GM21825 (cell line): ENCODE measurements around the gene UGT2B17.
"Not testable (repeated sequence)": the region's sequence is repeated elsewhere in the genome, so short reads cannot be mapped to it uniquely, and the experiment has no call there.

Experiments
- ATAC-seq: cut with Tn5 transposase; IDR thresholded peaks from one replicate; pipeline ENCODE4 v1.9.1; 2021; ENCODE audit warnings: mild to moderate bottlenecking, moderate library complexity; ENCODE audit not compliant: unreplicated experiment

UGT2B17 gene

DNA sequence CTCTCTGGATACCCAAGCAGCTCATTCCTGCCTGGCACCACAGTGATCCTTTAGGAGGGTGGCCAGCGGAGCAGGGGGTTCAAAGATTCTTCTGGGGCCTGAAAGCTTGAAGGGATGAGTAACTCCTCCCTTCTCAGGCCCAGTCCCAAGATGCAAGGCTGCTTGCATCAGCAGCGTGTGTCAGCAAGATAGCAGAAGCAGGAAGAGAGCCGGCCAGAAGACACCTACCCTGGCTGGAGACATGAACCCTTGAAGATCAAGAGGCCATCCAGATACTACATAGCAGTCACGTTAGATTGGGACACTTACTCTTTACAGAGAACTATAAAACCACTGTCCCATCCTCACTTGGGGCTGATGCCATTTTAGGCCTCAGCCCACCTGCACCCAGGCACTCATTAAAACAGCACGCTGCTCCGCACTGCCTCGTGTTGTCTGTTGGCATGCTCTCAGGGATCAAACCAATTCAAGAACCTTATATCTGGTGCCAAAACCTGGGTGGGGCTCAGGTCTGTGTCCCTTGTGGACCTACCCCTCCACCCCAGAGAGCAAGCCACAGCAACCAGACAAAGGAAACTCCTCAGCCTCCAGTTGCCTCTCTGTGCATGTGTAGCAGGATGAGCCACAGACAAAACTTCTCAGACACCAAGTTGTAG, 6.5 kb downstream of the UGT2B17 start:
- ATAC-seq = peak; percentile 57

DNA sequence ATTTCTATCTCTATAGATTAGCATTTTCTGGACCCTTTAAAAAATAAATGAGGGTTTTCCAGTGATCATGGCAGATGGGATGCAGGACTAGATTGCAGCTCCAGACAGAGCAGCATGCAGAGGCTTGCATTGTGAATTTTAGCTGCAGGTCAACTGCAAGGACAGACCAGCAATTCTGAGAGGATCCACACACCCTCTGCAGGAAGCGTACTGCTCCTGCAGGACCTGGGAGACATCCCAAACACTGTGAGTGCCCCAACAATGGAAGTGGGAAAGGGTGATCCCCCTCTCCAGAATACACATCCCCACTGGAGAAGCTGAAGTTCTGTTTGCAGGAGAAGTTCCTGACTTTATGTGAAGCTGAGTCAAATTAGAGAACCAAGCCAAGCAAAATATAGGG, 7.1 kb downstream of the UGT2B17 start:
- not testable (repeated sequence) for ATAC-seq

DNA sequence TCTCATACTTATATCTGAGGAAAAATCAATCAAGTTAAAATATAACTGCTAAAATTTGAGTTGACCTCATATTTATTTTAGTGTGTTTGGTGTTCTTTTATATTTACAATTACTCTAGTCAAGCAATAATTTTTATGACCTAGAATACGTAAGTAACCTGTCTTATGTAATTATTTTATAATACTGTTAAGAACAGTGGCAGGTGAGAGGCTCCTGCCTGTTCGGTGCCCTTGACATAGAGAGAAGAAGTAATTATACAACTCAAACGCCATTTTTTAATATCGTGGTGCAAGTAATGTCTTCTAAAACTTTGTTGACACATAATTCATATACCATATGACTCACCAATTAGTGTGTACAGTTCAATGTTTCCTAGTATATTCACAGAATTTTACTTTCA, 7.6 kb downstream of the UGT2B17 start:
- ATAC-seq = not testable (repeated sequence)

DNA sequence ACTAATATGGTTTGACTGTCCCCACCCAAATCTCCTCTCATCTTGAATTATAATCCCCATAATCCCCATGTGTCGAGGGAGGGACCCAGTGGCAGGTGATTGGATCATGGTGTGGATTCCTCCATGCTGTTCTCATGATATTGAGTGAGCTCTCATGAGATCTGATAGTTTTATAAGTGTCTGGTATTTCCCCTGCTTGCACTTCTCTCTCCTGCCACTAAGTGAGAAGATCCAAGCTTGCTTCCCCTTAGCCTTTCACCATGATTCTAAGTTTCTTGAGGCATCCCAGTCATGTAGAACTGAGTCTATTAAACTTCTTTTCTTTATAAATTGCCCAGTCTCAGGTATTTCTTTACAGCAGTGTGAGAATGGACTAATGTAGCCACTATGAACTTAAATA, 9.8 kb downstream of the UGT2B17 start:
- not testable (repeated sequence) for ATAC-seq

DNA sequence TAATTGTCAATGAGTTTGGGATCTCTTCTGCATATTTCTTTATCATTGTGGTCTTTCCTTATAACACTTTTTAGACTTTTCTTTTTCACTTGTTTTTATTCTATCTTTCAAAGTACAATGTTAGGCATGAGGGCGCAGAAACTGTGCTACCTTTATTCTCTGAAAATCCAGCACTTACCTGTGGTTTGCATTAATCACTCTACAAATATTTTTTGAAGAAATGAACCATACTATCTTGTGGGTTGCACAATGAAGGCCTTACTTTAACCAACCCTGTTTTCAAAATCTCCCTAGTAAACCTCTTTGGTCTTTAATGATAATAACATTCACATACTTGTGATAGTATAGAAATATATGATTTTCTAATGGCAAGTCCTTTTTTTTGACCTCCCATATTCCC, 11.0 kb downstream of the UGT2B17 start:
- ATAC-seq = not testable (repeated sequence)

DNA sequence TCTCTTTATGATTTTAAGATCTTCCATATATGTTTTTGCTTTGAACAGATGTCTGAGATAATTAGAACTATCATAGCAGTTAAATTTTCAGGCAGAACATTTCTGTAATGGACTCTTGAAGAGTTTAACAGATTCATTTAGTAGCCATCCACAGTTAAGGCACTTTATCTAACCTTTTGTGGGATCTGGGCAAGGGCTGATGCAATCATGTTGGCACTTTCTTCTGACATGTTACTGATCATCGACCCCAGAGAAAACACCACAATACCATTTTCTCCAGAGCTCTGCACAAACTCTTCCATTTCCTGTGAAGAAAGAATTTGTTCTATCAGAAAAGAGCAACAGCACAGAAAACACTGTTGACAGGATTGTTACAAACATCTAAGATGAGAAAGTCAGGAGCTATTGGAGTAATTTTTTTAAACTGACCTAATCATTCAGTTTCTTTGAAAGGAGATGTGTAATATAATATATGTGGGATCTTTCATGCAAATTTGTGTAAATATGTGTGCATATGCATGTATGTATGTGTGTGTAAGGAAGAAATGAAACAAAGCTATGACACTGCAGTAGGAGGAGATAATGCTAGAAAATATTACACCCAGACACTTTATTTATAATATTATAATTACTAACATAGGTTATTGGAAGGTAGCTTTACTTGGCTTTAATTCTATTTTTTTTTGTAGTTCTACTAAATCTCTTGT, 15.6 kb downstream of the UGT2B17 start:
- not testable (repeated sequence) for ATAC-seq

DNA sequence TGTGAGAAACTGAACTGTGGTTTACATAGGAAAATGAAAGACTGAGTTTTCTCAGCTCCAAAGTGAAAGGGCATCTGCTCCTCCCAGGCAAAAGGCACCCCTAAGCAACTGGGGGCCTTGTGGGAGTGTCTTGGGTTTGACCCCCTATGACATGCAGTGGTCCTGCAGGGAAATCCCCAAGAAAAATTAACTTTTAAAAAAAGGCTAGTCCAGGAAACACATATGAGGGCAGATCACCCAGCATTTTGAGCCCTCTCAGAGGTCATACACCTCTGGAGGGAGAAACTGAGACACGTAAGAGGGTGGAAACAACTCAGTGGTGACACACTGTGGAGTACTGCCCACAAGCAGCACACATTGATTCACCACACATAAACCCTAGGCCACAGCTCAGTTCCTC, 22.3 kb downstream of the UGT2B17 start:
- ATAC-seq = peak; percentile 66

DNA sequence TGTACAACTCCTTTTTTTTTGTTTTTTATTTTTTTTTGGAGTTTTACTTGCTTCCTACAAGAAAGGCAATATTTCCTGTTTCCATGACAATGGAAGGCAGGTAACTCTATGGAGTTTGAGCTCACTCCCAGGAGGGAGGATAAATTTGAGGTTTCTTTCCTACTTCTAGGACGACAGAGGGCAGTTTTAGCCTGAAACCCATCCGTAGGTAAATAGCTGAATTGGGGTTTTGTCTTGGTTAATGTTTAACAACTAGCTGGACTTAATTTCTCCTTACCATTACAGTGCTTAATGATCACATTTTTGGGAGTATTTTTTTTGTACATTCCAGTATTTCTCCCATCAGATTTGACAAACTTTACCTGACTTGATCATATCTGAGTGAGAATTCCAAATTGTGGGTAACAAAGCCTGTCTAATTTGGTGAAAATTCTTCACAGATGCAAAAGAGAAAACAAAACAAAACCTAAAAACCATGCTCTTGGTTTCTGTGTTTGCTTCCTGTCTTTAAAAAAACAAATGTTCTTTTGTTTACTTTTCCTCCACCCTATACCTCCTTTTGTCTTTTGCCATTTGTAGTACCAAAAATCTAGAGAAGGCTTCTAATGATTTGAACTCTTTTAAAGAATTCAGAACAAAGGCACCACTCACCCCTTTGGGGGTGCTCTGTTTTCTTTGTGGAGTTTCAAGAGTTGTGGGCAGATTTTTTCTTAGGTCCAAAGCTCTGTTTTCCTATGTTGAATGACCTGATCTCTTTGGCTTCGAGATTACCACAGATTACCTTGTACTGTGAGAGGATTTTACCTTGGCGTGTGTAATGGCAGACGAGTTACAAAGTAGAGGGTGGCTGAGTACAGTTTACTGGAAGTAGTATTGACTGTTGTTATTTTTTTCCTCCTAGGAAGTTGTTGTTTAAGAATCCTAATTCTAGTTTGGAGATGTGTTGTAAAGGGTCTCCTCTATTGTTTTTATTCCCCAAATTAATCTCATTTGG, 23.0 kb downstream of the UGT2B17 start:
- ATAC-seq = peak; percentile 68

DNA sequence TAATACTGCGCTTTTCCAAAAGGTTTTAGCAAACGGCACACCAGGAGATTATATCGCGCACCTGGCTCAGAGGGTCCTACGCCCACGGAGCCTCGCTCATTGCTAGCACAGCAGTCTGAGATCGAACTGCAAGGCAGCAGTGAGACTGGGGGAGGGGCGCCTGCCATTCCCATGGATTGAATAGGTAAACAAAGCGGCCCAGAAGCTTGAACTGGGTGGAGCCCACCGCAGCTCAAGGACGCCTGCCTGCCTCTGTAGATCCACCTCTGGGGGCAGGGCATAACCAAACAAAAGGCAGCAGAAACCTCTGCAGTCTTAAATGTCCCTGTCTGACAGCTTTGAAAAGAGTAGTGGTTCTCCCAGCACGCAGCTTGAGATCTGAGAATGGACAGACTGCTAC, 33.4 kb downstream of the UGT2B17 start:
- ATAC-seq = not testable (repeated sequence)

DNA sequence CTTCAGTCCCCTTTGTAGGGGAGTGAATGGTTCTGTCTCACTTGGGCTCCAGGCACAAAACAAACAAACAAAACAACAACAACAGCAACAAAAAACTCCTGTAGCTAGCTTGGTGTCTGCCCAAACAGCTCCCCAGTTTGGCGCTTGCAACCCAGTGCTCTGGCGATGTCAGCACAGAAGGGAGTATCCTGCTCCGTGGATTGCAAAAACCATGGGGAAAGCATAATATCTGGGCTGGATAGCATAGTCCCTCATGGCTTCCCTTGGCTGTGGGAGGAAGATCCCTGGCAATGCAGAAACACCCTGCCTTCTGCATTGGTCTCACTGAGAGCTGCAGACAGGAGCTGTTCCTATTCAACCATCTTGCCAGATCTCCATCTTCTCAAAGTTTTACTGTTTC, 39.7 kb downstream of the UGT2B17 start:
- no peak for ATAC-seq

DNA sequence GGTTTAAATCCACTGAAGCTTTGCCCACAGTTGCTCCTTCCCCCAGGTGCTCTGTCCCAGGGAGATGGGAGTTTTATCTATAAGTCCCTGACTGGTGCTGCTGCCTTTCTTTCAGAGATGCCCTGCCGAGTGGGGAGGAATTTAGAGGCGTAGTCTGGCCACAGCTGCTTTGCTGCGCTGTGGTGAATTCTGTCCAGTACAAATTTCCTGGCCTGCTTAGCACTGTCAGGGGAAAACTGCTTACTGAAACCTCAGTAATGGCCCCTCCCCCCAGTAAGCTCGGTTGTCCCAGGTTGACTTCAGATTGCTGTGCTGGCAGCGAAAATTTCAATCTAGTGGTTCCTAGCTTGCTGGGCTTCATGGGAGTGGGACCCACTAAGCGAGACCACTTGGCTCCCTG, 40.1 kb downstream of the UGT2B17 start:
- ATAC-seq = no peak

DNA sequence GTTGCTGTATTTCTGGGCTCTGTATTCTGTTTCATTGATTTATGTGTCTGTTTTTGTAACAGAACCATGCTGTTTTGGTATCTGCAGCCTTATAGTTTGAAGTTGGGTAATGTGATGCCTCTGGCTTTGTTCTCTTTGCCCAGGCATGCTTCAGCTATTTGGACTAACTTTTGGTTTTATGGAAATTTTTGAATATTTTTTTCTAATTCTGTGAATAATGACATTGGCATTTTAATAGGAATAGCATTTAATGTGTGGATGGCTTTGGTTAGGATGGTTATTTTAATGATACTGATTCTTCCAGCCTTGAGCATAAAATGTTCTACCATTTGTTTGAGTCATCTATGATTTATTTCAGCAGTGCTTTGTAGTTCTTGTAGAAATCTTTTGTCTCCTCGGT, 53.9 kb downstream of the UGT2B17 start:
- not testable (repeated sequence) for ATAC-seq

DNA sequence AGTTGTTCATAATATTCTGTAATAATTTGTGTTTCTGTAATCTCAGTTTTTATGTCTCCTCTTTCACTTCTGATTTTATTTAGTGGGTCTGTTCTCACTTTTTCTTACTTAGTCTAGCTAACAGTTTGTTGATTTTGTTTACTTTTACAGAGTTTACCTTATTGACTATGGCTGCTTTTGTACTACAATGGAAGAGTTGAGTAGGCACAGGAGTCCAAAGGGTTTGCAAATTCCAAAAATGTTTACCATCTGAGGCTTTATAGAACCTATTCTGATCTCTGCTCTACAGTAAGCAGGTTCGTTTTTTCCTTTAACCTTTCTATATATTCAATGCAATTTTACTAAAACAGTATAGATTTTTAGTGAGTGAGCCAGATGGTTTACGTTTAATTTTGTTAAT, 55.1 kb downstream of the UGT2B17 start:
- ATAC-seq = no peak

DNA sequence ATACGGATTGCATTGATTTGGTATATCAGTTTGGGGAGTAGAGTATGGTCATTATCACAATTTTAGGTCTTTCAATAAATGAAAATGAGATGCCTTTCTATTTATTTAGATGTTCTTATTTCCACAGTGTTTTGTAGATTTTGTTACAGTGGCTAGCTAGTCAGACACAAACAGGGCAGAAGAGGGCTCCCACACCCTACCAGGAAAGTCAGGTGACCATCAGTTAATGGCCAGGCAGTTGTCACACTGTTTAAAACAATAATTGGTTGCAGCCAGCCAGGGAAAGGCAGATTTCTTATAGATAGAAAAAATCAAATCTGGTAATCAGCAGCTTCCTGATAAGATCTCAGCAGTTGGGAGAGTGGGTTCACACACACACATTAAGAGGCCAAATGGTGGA, 57.2 kb downstream of the UGT2B17 start:
- ATAC-seq = no peak

DNA sequence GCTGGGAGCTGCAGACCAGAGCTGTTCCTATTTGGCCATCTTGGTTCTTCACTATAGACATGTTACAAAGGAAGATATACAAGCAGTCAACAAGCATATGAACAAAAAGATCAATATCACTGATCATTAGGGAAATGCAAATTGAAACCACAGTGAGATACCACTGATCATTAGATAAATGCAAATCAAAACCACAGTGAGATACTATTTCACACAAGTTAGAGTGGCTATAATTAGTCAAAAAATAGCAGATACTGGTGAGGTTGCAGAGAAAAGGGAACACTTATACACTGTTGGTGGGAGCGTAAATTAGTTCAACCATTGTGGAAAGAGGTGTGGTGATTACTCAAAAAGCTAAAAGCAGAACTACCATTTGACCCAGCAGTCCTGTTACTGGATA, 70.7 kb downstream of the UGT2B17 start:
- ATAC-seq = peak; percentile 54

DNA sequence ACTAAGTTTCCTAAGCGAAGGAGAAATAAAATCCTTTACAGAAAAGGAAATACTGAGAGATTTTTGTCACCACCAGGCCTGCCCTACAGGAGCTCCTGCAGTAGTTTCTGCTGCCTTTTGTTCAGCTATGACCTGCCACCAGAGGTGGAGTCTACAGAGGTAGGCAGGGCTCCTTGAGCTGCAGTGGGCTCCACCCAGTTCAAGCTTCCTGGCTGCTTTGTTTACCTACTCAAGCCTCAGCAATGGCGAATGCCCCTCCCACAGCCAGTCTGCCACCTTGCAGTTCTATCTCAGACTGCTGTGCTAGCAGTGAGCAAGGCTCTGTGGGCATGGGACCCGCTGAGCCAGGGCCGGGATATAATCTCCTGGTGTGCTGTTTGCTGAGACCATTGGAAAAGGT, 71.3 kb downstream of the UGT2B17 start:
- ATAC-seq = not testable (repeated sequence)

DNA sequence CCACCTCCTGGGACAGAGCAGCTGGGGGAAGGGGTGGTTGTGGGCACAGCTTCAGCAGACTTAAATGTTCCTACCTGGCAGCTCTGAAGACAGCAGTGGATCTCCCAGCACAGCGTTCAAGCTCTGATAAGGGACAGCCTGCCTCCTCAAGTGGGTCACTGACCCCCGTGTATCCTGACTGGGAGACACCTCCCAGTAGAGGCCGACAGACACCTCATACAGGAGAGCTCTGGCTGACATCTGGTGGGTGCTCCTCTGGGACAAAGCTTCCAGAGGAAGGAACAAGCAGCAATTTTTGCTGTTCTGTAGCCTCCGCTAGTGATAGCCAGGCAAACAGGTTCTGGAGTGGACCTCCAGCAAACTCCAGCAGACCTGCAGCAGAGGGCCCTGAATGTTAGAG, 72.7 kb downstream of the UGT2B17 start:
- ATAC-seq = not testable (repeated sequence)

DNA sequence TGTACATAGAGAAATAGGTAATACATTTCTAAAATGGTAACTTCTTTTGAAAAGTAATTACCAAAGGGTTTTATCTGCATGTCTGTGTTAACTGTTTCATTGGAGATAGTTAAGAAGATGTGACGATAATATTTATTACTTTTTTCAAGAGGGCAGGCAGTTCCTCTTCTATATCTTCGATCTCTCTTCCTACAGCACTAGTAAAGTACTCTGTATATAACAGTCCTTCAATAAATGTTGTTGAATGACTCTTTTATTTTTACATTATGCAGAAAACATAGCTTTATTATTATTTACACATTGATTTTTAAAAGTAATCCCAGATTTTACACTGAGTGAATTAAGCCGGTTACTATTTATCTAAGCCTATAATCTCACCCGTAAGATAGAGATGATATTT, 77.1 kb downstream of the UGT2B17 start:
- no peak for ATAC-seq

DNA sequence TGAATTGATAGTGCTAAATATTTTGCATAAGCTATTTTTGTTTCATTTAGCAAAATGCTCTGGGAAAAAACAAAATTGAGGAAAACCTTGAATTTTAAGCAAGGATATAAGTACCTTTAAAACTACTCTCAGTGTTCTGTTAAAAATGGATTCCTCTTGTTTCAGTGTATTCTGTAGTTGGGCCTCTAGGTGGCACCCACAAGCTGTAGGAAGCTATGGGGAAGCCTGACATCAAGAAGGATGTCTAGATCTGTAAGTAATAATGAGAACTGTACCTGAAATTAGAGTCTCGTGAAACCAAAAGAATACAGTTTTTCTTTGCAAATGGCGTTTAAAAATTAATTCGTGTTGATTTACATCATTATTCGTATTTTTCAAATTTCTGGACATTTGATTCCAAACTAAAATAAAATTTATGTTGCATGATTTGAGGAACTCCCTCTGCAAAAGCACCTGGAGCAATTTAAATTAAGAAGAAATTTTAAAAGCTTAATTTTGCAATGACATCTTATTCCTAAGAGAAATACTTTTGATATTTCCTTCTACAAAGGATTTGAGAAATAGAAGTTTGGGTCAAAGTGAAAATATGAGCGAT, 77.6 kb downstream of the UGT2B17 start:
- ATAC-seq = peak; percentile 92

DNA sequence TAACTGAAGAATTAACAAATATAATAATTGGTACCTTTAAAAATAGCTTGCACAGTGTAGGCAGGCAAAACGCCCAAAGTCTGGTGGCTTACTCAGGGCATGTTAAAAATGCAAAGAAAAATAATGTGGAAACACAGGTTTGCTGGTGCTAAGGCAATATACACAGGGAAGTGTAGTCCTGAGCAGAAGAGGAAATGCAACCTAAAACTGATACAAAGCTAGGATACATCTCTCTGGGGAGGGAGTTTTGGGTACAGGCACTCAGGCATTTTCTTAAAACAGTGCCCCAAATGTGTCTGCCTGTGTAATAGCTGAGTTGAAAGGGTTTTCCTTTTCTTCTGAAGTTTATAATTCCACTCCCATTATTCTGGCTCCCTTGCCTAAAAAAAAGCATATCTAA, 81.4 kb downstream of the UGT2B17 start:
- ATAC-seq = no peak

DNA sequence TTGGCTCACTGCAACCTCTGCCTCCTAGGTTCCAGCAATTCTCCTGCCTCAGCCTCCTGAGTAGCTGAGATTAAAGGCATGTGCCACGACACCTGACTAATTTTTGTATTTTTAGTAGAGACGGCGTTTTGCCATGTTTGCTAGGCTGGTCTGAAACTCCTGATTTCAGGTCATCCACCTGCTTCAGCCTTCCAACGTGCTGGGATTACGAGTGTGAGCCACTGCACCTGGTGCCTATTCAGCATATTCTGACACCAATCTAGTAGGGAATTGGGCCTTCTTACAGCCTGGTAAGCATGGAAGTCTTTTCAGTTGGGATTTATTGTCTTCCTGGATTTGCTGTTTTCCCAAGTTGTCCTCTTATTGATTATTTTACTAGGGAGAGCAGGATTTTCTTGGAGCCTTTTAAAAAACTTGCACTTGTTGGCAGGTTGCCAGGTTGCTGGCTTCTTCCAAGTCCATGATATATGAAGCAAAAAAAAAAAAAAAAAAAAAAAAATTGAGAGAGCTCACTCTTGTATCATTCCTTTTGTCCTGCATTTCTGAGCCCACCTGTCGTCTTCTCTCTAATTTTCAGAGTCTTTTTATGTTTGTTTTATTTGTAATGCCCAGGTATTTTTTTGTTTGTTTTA, 85.2 kb downstream of the UGT2B17 start:
- ATAC-seq = no peak
